Suppressor macrophage (primary cell): ENCODE measurements around the gene BNIPL.

ENCODE experiments used
- DNase-seq, 4 experiments: peaks; one replicate each; pipeline ENCODE4 v3.0.0-alpha.2; 2020 to 2022

Gene BNIPL

GRCh38 chr1:151009674-151010345, 26.6 kb upstream of the BNIPL start:
- no peak for DNase-seq

- DNase-seq: no peak
These were observed 26.1 kb upstream of the BNIPL start for GRCh38 chr1:151010346-151010726.

GRCh38 chr1:151011154-151011850, 25.1 kb upstream of the BNIPL start:
- peak in 2 of 4 experiments; percentile 23 to 33 for DNase-seq

GRCh38 chr1:151012684-151013471, 23.5 kb upstream of the BNIPL start:
- no peak for DNase-seq

GRCh38 chr1:151013518-151013917, 22.9 kb upstream of the BNIPL start:
- DNase-seq: no peak

GRCh38 chr1:151024540-151025146, 11.7 kb upstream of the BNIPL start:
- peak; percentile 83 to 92 (median 86) for DNase-seq

- no peak for DNase-seq
These were observed 9.9 kb upstream of the BNIPL start for GRCh38 chr1:151026460-151026859.

- DNase-seq: no peak
These were observed 4.2 kb upstream of the BNIPL start for GRCh38 chr1:151032164-151032563.

GRCh38 chr1:151035167-151035566, 1.2 kb upstream of the BNIPL start:
- DNase-seq: no peak

- DNase-seq: no peak
These were observed 646 bp downstream of the BNIPL start for GRCh38 chr1:151037032-151037431.

GRCh38 chr1:151039521-151039920, 3.1 kb downstream of the BNIPL start:
- DNase-seq: no peak

- no peak for DNase-seq
These were observed 6.8 kb downstream of the BNIPL start for GRCh38 chr1:151043163-151043562.

- peak; percentile 23 to 69 (median 34) for DNase-seq
These were observed 11.2 kb downstream of the BNIPL start, which contains the start of gene C1orf56 for GRCh38 chr1:151047591-151047924. TSS of gene C1orf56 (plus strand) at chr1:151047751. CDS start at chr1:151047848, 97 bp downstream.

GRCh38 chr1:151047925-151048644, 11.7 kb downstream of the BNIPL start:
- DNase-seq: peak; percentile 50 to 70 (median 60)

GRCh38 chr1:151048645-151049032, 12.3 kb downstream of the BNIPL start:
- no peak for DNase-seq

GRCh38 chr1:151049458-151049857, 13.1 kb downstream of the BNIPL start:
- DNase-seq: no peak

GRCh38 chr1:151050051-151050688, 13.8 kb downstream of the BNIPL start:
- DNase-seq: no peak

GRCh38 chr1:151051356-151052009, 15.1 kb downstream of the BNIPL start:
- DNase-seq: no peak

GRCh38 chr1:151054971-151055547, 18.7 kb downstream of the BNIPL start:
- DNase-seq: no peak

- no peak for DNase-seq
These were observed 19.2 kb downstream of the BNIPL start for GRCh38 chr1:151055581-151055980.

GRCh38 chr1:151056149-151056548, 19.8 kb downstream of the BNIPL start:
- DNase-seq: no peak
